Esophagus squamous epithelium (tissue), 5 donors: Measurements from ENCODE around the gene SERPINE2. TPM values are rescaled to one million over a fixed set of nuclear protein-coding genes. Genes with fewer than 3 reads are reported as not detected.

Experiments used
- DNase-seq: peaks from one replicate; lab custom pipeline; 2025; lab: John Stamatoyannopoulos, UW
- H3K27ac ChIP-seq, 4 donors: fragments of 200-600 bp; sonication (generic); one replicate each; pipeline ENCODE4 v1.5.1; 2016 to 2019; ENCODE audit warnings: mild to moderate bottlenecking in 1 of 4
- H3K27me3 ChIP-seq, 4 donors: fragments of 200-600 bp; sonication (generic); 1 replicate in 3 of 4; 2 replicates in 1 of 4; pipeline versions ENCODE4 v1.5.1 to v1.6.0; 2017 to 2021; ENCODE audit warnings: antibody characterized with exemption in 1 of 4
- H3K36me3 ChIP-seq, 3 donors: fragments of 200-600 bp; sonication (generic); one replicate each; pipeline ENCODE4 v1.5.1; 2016 to 2019
- H3K4me1 ChIP-seq, 3 donors: fragments of 200-600 bp; sonication (generic); one replicate each; pipeline ENCODE4 v1.5.1; 2017 to 2019
- H3K4me3 ChIP-seq, 4 donors: fragments of 200-600 bp; sonication (generic); 1 replicate in 3 of 4; 2 replicates in 1 of 4; pipeline ENCODE4 v1.5.1; 2016 to 2019; ENCODE audit warnings: mild to moderate bottlenecking in 2 of 4, moderate library complexity in 1 of 4
- H3K9me3 ChIP-seq, 3 donors: fragments of 200-600 bp; sonication (generic); one replicate each; pipeline ENCODE4 v1.5.1; 2016 to 2019
- POLR2A ChIP-seq, 4 donors: fragments of 450-650 bp; IDR thresholded peaks; one replicate each; pipeline ENCODE4 v1.6.1; 2017; ENCODE audit warnings: antibody characterized with exemption in 4 of 4, mild to moderate bottlenecking in 4 of 4, moderate library complexity in 3 of 4
- WGBS, 2 donors: methylation state at CpG; one replicate each; pipeline ENCODE4 v1.1.5; 2018; 5-methylcytosine and 5-hydroxymethylcytosine counted together
- intact Hi-C: fragments of 100-400 bp; cut with DNase I; formaldehyde crosslinking; loops from one replicate; pipeline ENCODE4 v1.15.0; 2022
- total RNA-seq, 4 donors: library from RNA; depleted of rRNA; stranded (reverse); fragments of >200 nt; gene quantifications; one replicate each; pipeline ENCODE4 v1.1.0, GENCODE V29; 2016
- TF ChIP-seq, protein P1 (sequence below), 6 experiments: fragments of 450-650 bp in 4 of 6; fragments of 200-600 bp in 2 of 6; sonication (generic) in 2 of 6; IDR thresholded peaks; one replicate each; pipeline ENCODE4 v1.5.1; 2016 to 2019; ENCODE audit warnings: antibody characterized with exemption in 6 of 6, mild to moderate bottlenecking in 4 of 6, moderate library complexity in 4 of 6
- donor health status: DM: yes; HTN: yes; CAD: no.

SERPINE2 gene
- total RNA-seq, 4 donors from 2014 or later = 18.3 to 43.8 (median 22.1) TPM

DNA sequence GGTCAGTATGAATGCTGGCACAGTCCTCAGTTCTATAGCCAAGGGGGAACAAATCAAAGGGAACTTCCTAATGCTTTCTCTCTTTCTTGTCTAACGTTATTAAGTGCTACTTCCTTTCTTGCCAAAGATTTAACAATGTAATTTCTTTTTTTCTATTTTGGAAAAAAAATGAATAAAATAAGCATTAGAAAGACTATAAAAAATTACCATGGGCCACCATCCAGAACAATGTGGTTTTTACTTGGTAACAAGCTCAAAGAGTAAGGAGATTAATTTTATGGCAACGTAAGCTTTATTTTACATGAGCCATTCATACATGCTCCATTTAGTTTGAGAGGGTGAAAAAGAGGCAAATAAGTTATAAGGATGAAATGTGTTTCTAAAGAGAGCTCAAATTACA lies 40.1 kb downstream of the SERPINE2 start:
- WGBS, 2 donors = 19 to 35% methylated on average over 2 of the region's 2 CpGs
- no peak for DNase-seq
- Histone ChIP-seq H3K27me3 (no peaks in the 10 kb centered on the region), H3K4me1 (peaks cover 0 to 18% (median 0%) of the 10 kb centered on the region in 3 donors), H3K4me3 (no peak overlapping the region), H3K36me3 (peaks cover 0 to 25% (median 0%) of the 10 kb centered on the region in 3 donors), H3K27ac (no peak overlapping the region), H3K9me3 (no peaks in the 10 kb centered on the region)
- no peak for TF ChIP-seq POLR2A (IDR thresholded peaks at IDR 0.05)
- TF ChIP-seq, protein P1, sequence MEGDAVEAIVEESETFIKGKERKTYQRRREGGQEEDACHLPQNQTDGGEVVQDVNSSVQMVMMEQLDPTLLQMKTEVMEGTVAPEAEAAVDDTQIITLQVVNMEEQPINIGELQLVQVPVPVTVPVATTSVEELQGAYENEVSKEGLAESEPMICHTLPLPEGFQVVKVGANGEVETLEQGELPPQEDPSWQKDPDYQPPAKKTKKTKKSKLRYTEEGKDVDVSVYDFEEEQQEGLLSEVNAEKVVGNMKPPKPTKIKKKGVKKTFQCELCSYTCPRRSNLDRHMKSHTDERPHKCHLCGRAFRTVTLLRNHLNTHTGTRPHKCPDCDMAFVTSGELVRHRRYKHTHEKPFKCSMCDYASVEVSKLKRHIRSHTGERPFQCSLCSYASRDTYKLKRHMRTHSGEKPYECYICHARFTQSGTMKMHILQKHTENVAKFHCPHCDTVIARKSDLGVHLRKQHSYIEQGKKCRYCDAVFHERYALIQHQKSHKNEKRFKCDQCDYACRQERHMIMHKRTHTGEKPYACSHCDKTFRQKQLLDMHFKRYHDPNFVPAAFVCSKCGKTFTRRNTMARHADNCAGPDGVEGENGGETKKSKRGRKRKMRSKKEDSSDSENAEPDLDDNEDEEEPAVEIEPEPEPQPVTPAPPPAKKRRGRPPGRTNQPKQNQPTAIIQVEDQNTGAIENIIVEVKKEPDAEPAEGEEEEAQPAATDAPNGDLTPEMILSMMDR (IDR thresholded peaks at IDR 0.05) = no peak
- intact Hi-C loops = loop anchor here (5.0 kb wide), 1 partner anchor 283 kb away; no protein-coding TSS in a partner anchor

DNA sequence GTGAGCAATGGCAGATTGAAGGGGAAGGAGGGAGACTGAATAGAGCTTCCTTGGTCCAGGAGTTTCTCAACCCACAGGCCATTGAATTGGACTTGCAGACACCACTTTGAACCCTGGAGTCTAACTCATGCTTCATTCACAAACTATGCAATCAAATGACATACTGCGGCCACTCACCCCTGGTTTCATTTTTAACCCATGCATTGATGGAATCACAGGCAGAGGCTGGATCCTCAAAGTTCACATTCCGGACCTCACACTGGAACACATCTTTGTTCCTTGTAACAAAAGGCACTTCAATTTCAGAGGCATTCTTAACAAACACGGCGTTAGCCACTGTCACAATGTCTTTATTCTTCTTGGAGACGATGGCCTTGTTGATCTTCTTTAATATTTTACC lies 41.1 kb downstream of the SERPINE2 start:
- Histone ChIP-seq H3K9me3 (no peaks in the 10 kb centered on the region), H3K4me3 (no peak overlapping the region), H3K27ac (no peak overlapping the region), H3K27me3 (no peaks in the 10 kb centered on the region), H3K36me3 (peaks cover 0 to 25% (median 0%) of the 10 kb centered on the region in 3 donors), H3K4me1 (peaks cover 0 to 21% (median 0%) of the 10 kb centered on the region in 3 donors)
- no peak for DNase-seq
- 79 to 88% methylated on average over 5 of the region's 5 CpGs for WGBS, 2 donors
- TF ChIP-seq POLR2A (IDR thresholded peaks at IDR 0.05) = no peak
- TF ChIP-seq, protein P1 (IDR thresholded peaks at IDR 0.05) = no peak
- intact Hi-C loops = loop anchor here (5.0 kb wide), 1 partner anchor 284 kb away; no protein-coding TSS in a partner anchor

DNA sequence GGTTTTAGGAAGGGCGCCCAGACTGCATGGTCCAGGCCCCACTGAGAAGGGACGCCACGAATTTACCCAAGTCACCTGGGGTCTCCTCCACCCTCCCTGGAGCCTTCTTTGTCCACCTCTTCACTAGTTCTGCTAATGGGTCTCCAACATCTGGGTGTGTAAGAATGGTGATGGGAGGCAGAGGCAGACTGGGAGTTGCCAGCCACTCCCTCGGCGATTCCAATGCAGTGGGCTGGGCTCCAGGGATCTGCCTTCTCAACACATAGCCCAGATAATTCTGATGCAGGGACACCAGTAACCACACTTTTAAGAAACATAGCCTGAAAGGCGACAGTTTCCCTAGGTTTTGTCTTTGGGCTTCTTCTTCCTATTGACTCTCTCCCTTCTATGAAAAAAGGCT lies 42.7 kb downstream of the SERPINE2 start:
- intact Hi-C loops = loop anchor here (5.0 kb wide), 1 partner anchor 286 kb away; no protein-coding TSS in a partner anchor
- TF ChIP-seq, protein P1 (IDR thresholded peaks at IDR 0.05) = no peak
- no peak for TF ChIP-seq POLR2A (IDR thresholded peaks at IDR 0.05)
- no peaks in the 10 kb centered on the region for H3K27me3 ChIP-seq
- WGBS, 2 donors = 71 to 85% methylated on average over 3 to 4 of the region's 6 CpGs
- no peak overlapping the region for H3K27ac ChIP-seq
- peaks cover 0 to 22% (median 0%) of the 10 kb centered on the region in 3 donors for H3K36me3 ChIP-seq
- no peak for DNase-seq
- H3K4me1 ChIP-seq = peaks cover 0 to 21% (median 0%) of the 10 kb centered on the region in 3 donors
- H3K4me3 ChIP-seq = no peak overlapping the region
- no peaks in the 10 kb centered on the region for H3K9me3 ChIP-seq

DNA sequence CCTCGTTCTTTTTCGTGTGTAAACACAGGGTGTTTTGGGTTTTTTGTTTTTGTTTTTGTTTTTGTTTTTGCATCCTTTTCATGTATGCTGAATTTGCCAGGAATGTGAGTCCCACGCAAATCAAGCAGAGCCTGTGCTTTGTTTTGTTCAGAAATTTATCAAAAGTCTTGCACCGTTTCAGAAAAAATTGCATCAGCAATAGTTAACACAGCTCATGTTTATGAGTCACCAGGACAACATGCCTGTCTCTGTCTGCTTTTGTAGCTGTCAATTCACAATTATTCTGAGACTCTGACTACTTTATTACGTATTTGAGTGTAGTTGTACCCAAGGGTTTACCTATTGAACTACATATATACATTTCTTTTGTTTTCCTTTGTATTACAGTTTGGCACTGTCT lies 43.5 kb downstream of the SERPINE2 start:
- H3K4me1 ChIP-seq = peaks cover 0 to 21% (median 0%) of the 10 kb centered on the region in 3 donors
- WGBS, 2 donors = 38 to 52% methylated on average over 5 of the region's 5 CpGs
- intact Hi-C loops = loop anchor here (5.0 kb wide), 1 partner anchor 287 kb away; no protein-coding TSS in a partner anchor
- peaks cover 0 to 16% (median 0%) of the 10 kb centered on the region in 3 donors for H3K36me3 ChIP-seq
- no peaks in the 10 kb centered on the region for H3K27me3 ChIP-seq
- H3K4me3 ChIP-seq = no peak overlapping the region
- H3K9me3 ChIP-seq = no peaks in the 10 kb centered on the region
- TF ChIP-seq, protein P1 (IDR thresholded peaks at IDR 0.05) = no peak
- TF ChIP-seq POLR2A (IDR thresholded peaks at IDR 0.05) = no peak
- DNase-seq = no peak
- H3K27ac ChIP-seq = no peak overlapping the region

DNA sequence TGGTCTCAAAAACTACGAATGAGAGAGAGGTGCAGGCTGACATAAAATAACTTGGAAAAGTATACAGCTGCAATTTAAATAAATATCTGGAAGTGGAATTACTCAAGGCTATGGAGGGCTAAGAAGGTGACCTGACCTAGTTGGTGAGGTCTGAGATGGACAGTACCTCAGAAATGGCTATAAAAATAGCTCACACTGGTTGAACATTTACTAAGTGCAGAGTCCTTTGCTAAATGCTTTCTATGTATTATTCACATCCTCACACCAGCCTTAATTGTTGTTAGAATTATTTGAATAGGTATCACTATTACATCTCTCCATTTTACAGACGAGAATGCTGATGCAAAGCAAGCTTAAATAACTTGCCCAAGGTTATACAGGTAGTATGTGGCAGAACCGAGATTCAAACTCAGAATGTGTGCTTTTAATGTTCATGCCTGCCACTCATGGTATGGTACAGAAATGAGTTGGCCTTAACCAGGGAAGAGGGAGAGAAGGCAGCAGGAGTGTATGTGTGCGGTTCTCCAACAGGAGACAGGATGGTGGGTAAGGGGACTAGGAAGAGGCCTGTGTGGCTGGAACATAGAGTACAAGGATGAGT lies 44.4 kb downstream of the SERPINE2 start:
- Histone ChIP-seq H3K27ac (no peak overlapping the region), H3K27me3 (no peaks in the 10 kb centered on the region), H3K4me3 (no peak overlapping the region), H3K9me3 (no peaks in the 10 kb centered on the region), H3K36me3 (peaks cover 0 to 14% (median 0%) of the 10 kb centered on the region in 3 donors), H3K4me1 (peaks cover 0 to 20% (median 0%) of the 10 kb centered on the region in 3 donors)
- intact Hi-C loops = loop anchor here (5.0 kb wide), 1 partner anchor 288 kb away; no protein-coding TSS in a partner anchor
- 75 to 78% methylated on average over 4 of the region's 4 CpGs for WGBS, 2 donors
- TF ChIP-seq POLR2A (IDR thresholded peaks at IDR 0.05) = no peak
- TF ChIP-seq, protein P1 (IDR thresholded peaks at IDR 0.05) = no peak
- no peak for DNase-seq
